Frontal cortex (tissue), 4 donors: ENCODE results near the gene AP1AR. TPM values are rescaled to one million over a fixed set of nuclear protein-coding genes. Genes with fewer than 3 reads are reported as not detected.
"Not testable (repeated sequence)": the region's sequence is repeated elsewhere in the genome, so short reads cannot be mapped to it uniquely, and the experiment has no call there.

Experiments used
- DNase-seq, 2 donors: peaks; one replicate each; pipeline ENCODE4 v3.0.0; 2012; ENCODE audit warnings: low spot score in 2 of 2
- FAIRE-seq: peaks from 2 replicates; lab custom pipeline; 2012; peaks lifted over from hg19 to GRCh38; lab: Jason Lieb, UNC
- total RNA-seq: library from RNA; depleted of rRNA; stranded (reverse); fragments of >200 nt; gene quantifications from one replicate; pipeline ENCODE4 v1.2.3, GENCODE V29; 2014
- donor health status: control.
- donor health status: control.
- donor health status: control.

Gene AP1AR
- total RNA-seq, 1 donor from 2014 or later, result 119 TPM

DNA sequence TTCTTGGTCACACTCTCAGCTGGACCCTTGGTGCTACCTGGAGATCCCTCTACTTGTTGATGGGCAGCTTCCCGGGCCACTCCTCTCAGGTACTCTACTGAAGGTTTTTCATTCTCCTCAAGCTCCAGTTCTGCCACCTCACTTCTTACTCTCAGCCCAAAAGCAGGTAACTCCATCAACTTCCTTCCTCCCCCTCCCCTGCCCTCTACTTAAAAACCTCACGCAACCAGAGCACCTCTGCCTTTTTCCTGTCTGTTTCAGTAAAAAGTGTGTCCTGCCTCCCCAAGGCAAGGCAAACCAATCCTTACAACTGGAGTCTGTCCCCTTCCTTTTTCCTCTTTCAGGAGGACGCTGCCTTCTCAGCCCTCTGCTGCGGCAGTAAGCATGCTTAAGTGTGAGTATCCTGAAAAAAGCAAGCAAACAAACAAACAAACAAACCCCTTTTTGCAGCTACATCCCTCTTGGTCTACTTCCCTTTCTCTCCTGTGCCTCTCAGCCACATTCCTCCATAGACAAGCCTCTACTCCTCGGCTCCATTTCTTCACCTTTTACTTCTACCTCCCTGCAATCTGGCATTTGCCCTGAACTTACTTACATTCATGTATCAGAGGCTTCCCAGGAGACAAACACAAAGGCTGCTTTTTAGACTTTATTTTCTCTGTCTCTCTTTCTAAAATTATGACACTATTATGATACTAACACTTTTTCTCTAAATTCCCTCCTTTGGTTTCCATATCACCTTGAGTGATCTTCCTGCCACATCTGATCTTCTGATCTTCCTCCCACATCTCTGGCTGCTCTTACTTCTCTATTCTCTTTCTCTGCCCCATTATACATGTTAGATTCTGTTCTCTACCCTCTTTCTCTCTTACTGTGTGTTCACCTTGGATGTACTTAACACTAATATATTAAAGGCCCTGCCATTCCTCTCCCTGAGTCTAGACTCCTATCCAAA lies 71.0 kb downstream of the AP1AR start:
- FAIRE-seq, result no peak
- DNase-seq, result no peak

DNA sequence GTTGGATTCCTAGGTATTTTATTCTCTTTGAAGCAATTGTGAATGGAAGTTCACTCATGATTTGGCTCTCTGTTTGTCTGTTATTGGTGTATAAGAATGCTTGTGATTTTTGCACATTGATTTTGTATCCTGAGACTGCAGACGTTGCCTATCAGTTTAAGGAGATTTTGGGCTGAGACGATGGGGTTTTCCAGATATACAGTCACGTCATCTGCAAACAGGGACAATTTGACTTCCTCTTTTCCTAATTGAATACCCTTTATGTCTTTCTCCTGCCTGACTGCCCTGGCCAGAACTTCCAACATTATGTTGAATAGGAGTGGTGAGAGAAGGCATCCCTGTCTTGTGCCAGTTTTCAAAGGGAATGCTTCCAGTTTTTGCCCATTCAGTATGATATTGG lies 73.9 kb downstream of the AP1AR start:
- not testable (repeated sequence) for FAIRE-seq, DNase-seq

DNA sequence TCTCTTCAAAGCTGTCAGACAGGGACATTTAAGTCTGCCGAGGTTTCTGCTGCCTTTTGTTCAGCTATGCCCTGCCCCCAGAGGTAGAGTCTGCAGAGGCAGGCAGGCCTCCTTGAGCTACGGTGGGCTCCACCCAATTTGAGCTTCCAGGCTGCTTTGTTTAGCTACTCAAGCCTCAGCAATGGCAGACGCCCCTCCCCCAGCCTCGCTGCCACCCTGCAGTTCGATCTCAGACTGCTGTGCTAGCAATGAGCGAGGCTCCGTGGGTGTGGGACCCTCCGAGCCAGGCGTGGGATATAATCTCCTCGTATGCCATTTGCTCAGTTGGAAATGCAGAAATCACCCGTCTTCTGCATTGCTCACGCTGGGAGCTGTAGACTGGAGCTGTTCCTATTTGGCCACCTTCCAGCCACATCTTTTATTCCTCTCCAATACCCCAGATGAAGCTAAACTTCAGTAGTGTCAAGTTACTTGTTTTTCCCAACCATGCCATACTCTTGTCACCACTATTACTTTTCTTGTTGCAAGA lies 77.7 kb downstream of the AP1AR start:
- not testable (repeated sequence) for DNase-seq, FAIRE-seq

DNA sequence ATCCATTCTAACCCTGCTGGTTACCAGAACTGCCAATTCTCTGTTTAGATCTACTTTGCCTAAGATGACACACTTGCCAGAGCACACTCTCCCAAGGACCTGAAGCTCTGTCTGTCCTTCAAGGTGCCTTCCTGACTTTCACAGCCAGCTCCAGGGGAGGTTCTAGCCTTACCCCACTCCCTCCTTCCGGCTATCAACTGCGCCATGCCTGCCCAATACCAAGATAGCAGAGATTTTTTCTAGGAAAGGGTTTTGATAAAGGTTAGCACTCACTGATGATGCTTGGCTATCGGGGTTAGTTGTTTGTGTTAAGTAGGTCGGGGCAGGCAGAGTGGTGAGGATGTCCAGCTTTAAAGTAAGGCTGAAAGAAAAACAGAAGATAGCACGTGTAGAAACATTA lies 79.9 kb downstream of the AP1AR start:
- no peak for FAIRE-seq
- no peak for DNase-seq

DNA sequence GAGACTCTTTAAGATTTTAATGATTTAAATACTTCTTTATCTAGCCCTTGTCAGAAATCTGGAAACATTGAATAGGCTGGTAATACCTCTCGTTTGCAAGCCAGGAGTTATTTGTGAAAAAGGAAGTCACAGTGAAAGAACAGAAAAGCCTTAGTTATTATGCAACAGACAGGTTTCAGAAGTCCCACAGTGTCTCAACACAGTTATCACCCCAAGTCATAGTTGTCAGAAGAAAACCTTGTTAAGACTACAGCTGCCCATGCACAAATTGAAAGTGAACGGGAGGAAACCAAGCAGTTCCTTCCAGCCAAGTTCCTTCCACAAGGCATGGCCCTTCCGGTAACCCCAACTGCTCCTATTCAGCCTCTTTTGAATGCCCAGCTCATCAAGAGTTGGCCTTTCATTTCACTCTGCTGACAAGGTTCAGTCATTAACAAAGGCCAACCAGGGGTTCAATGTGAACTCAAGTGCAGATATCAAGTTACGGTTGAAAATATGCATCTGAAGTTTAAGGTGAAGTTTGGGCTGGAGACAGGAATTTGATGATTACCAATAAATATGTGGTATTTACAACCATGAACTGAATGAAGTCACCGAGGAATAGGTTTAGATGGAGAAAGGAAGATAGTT lies 81.1 kb downstream of the AP1AR start:
- FAIRE-seq (no peak), DNase-seq (no peak)

DNA sequence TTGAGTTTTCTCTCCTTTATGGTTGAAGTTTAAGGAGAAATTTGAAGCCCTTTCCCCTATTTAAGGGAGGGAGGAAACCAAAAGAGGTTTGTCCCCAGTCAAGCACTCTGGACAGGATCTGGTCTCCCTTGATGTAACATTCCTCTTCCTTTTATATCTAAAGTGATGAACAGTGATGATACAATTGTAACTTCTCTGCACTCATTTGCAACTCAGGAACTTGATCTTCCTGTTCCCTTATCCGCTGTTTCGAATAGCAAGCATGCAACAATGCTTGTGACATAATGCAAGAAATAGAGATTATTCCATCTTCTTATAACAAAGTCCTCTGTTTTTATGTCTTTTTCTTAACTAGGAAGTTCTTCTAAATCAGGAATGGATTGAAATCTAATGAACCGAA lies 83.9 kb downstream of the AP1AR start:
- no peak for DNase-seq
- FAIRE-seq, result no peak

DNA sequence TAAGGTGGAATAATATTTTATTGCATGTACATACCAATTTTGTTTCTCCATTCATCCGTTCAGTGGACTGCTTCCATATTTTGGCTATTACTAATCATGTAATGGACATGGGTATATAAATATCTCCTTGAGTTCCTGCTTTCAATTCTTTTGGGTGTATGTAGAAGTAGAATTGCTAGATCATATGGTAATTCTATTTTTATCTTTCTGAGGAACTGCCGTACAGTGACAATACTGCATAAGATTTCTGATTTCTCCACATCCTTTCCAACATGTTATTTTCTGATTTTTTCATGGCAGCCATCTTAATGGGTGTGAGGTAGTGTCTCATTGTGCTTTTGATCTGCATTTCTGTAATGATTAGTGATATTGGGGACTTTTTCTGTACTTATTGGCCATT lies 84.8 kb downstream of the AP1AR start:
- FAIRE-seq (no peak), DNase-seq (no peak)

DNA sequence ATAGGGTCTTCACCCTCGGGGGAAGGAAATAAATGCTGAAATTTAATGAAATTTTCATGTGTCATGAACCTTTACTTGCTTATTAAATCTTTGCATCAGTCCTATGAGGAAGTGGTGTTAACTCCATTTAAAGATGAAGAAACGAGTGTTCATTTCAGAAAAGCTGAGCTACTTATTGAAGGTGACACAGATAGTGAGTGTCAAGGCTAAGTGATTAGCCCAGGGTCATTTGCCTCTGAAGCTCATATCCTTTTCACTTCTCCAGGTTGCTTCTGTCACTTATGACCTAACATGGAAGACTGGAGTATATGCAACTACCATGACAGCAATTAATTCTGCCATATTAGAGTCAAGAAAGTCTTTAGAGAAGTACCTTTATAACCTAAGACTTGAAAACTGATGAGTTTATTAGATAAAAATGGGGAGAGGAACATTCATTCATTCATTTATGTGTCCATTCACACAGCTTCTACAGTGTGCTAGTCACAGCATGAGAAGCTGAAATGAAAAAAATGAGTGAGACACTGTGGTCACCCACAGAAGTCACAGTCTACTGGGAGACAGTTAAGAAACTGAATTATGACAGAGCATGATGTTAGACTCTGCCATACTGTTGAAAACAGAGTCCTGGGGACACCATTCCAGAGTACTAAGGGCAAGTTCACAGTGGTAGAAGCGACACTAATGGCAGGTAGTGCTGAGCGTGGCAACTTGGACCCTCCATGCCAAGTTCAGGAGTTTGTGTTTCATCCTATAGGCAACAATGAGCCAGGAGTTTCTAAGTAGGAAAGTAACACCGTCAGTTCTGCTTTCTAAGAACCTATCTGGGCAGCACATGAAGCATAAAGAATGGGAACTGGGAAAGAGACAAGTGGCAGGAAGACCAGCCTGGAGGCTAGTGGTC lies 86.9 kb downstream of the AP1AR start:
- DNase-seq (no peak), FAIRE-seq (no peak)

Other genes starting within 250 kb of the AP1AR start
- gene FAM241A, start 86.3 kb upstream of the AP1AR start, total RNA-seq, result 6.5 TPM
- 7.3 TPM for gene TIFA, start 54.1 kb downstream of the AP1AR start, total RNA-seq
- 4.9 TPM for gene ALPK1, start 65.6 kb downstream of the AP1AR start, total RNA-seq